ENCODE results near the gene CDH4.

The CDH4 gene

GRCh38 chr20:61927826-61928541, 675.9 kb downstream of the CDH4 start:
- in situ Hi-C loops (cut with MboI; ENCODE audit: low sequenced_read_pairs) = no loop called here

- in situ Hi-C loops (cut with MboI; ENCODE audit: low sequenced_read_pairs) = no loop called here
Observed at GRCh38 chr20:61929561-61929960, 677.5 kb downstream of the CDH4 start.

- in situ Hi-C loops (cut with MboI; ENCODE audit: low sequenced_read_pairs) = no loop called here
Observed at GRCh38 chr20:61929971-61930666, 678.1 kb downstream of the CDH4 start.

GRCh38 chr20:61930776-61931475, 678.9 kb downstream of the CDH4 start:
- in situ Hi-C loops (cut with MboI; ENCODE audit: low sequenced_read_pairs) = no loop called here

- in situ Hi-C loops (cut with MboI; ENCODE audit: low sequenced_read_pairs) = no loop called here
Observed at GRCh38 chr20:61931476-61932198, 679.6 kb downstream of the CDH4 start.

GRCh38 chr20:61932199-61932592, 680.1 kb downstream of the CDH4 start:
- in situ Hi-C loops (cut with MboI; ENCODE audit: low sequenced_read_pairs) = no loop called here

- in situ Hi-C loops (cut with MboI; ENCODE audit: low sequenced_read_pairs) = no loop called here
Observed at GRCh38 chr20:61932711-61933480, 680.8 kb downstream of the CDH4 start.

GRCh38 chr20:61933481-61933950, 681.5 kb downstream of the CDH4 start:
- in situ Hi-C loops (cut with MboI; ENCODE audit: low sequenced_read_pairs) = no loop called here

GRCh38 chr20:61933951-61934715, 682.1 kb downstream of the CDH4 start:
- in situ Hi-C loops (cut with MboI; ENCODE audit: low sequenced_read_pairs) = no loop called here

GRCh38 chr20:61934716-61935530, 682.9 kb downstream of the CDH4 start:
- in situ Hi-C loops (cut with MboI; ENCODE audit: low sequenced_read_pairs) = no loop called here

- in situ Hi-C loops (cut with MboI; ENCODE audit: low sequenced_read_pairs) = no loop called here
Observed at GRCh38 chr20:61935926-61936700, 684.1 kb downstream of the CDH4 start.

GRCh38 chr20:61936701-61937131, 684.7 kb downstream of the CDH4 start:
- in situ Hi-C loops (cut with MboI; ENCODE audit: low sequenced_read_pairs) = no loop called here

GRCh38 chr20:61937146-61937962, 685.3 kb downstream of the CDH4 start:
- in situ Hi-C loops (cut with MboI; ENCODE audit: low sequenced_read_pairs) = no loop called here

- in situ Hi-C loops (cut with MboI; ENCODE audit: low sequenced_read_pairs) = no loop called here
Observed at GRCh38 chr20:61937963-61938838, 686.1 kb downstream of the CDH4 start.

- in situ Hi-C loops (cut with MboI; ENCODE audit: low sequenced_read_pairs) = no loop called here
Observed at GRCh38 chr20:61938839-61939690, 687.0 kb downstream of the CDH4 start.

Data from HL-60/S4 treated with phorbol 12-myristate 13-acetate at 8.2 ng/mL for 4 days and 3 days (cell line).